Measurements from ENCODE around the gene SENP6.
"Not testable (repeated sequence)": the region's sequence is repeated elsewhere in the genome, so short reads cannot be mapped to it uniquely, and the experiment has no call there.

Gene SENP6

DNA sequence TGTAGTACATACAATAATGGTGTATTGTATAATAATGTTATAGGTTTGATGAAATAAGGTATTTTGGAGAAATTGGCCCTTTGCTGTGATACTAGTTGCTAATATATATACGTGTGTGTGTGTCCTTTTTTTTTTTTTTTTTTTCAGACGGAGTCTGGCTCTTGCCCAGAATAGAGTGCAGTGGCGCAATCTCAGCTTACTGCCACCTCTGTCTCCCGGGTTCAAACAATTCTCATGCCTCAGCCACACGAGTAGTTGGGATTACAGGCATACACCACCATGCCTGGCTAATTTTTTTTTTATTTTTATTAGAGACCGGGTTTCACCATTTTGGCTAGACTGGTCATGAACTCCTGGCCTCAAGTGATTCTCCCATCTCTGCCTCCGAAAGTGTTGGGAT, 23.3 kb downstream of the SENP6 start:
- H3K36me3 ChIP-seq (ENCODE audit: control insufficient read depth, insufficient read depth, low read length): no peaks in the 10 kb centered on the region
- TF ChIP-seq, protein P1, sequence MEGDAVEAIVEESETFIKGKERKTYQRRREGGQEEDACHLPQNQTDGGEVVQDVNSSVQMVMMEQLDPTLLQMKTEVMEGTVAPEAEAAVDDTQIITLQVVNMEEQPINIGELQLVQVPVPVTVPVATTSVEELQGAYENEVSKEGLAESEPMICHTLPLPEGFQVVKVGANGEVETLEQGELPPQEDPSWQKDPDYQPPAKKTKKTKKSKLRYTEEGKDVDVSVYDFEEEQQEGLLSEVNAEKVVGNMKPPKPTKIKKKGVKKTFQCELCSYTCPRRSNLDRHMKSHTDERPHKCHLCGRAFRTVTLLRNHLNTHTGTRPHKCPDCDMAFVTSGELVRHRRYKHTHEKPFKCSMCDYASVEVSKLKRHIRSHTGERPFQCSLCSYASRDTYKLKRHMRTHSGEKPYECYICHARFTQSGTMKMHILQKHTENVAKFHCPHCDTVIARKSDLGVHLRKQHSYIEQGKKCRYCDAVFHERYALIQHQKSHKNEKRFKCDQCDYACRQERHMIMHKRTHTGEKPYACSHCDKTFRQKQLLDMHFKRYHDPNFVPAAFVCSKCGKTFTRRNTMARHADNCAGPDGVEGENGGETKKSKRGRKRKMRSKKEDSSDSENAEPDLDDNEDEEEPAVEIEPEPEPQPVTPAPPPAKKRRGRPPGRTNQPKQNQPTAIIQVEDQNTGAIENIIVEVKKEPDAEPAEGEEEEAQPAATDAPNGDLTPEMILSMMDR (IDR thresholded peaks at IDR 0.05; ENCODE audit: insufficient read depth, low read length, poor library complexity, severe bottlenecking): no peak
- no peaks in the 10 kb centered on the region for H3K27me3 ChIP-seq (replicated peaks; ENCODE audit: control insufficient read depth, insufficient read depth, low read length)
- H3K4me3 ChIP-seq (replicated peaks; ENCODE audit: low read depth, low read length): no peak overlapping the region
- DNase-seq (ENCODE audit: extremely low read depth, insufficient read length): no peak

DNA sequence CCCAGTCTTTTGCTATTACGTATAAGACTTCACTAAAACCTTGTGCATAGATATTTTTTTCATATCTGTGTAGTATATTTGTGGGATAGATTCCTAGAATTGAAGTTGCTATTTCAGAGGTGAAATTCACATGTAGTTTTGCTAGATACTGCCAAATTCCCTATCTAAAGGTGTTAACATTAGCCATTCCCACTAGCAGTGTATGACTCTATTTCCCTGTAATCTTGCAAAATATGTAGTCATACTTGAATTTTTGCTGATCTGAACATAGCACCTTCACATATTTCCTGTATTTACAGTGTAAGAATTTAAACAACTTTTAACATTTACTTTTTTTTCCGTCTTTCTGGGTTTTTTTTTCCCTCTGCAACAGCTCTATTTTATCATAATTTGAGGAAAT, 24.9 kb downstream of the SENP6 start:
- H3K4me3 ChIP-seq (replicated peaks; ENCODE audit: low read depth, low read length): no peak overlapping the region
- H3K27me3 ChIP-seq (replicated peaks; ENCODE audit: control insufficient read depth, insufficient read depth, low read length): no peaks in the 10 kb centered on the region
- no peaks in the 10 kb centered on the region; the same call in 1 of the 2 replicates for H3K36me3 ChIP-seq (ENCODE audit: control insufficient read depth, insufficient read depth, low read length)
- no peak for DNase-seq (ENCODE audit: extremely low read depth, insufficient read length)
- TF ChIP-seq, protein P1 (IDR thresholded peaks at IDR 0.05; ENCODE audit: insufficient read depth, low read length, poor library complexity, severe bottlenecking): no peak

DNA sequence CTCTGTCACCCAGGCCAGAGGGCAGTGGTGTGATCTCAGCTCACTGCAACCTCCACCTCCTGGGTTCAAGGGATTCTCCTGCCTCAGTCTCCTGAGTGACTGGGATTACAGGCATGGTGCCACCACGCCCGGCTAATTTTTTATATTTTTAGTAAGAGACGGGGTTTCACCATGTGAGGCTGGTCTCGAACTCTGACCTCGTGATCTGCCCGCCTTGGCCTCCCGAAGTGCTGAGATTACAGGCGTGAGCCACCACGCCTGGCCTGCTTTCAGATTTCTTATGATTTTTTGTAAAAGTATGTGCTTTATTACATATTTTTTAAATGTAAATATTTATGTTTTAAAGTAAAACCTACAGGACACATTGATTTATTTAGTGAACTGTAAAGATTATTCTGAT, 26.0 kb downstream of the SENP6 start:
- H3K36me3 ChIP-seq (ENCODE audit: control insufficient read depth, insufficient read depth, low read length); DNase-seq (ENCODE audit: extremely low read depth, insufficient read length): not testable (repeated sequence)

DNA sequence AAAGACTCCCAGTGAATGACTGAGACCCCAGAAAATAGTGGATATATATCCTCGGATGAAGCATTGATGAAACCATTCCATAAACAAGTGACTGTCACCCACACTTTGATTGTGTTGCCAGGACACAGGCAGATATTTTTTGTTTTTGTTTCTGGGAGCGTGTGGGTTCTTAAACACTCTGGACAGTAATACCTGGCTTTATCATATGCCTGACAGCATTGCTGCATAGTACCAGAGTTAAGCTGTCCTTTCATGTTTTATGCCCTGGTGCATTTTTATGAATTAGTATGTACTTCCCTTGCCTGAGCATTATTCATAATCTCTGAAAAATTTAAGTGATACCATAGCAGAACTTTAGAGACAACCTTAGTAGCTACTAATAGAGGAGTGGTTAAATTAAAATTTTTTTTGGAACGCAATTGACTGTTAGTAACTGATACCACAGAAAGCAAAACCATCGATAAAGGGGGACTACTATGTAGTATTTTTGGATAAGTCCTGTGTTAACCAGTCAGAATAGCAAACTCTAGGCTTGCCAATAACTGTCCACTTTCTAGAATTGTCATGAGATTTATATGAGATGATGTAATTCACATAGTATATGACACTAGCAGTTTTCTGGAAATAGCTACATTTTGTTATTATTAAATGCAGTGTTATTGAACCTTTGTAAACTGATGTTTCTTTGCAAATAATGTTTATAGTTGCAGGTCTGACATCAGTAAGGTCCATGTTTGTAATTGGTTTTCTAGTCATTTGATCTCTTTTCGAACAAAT, 30.4 kb downstream of the SENP6 start:
- TF ChIP-seq, protein P1 (IDR thresholded peaks at IDR 0.05; ENCODE audit: insufficient read depth, low read length, poor library complexity, severe bottlenecking): no peak

More for the DNA sequence above, 26.0 kb downstream of the SENP6 start:
- H3K4me3 ChIP-seq (replicated peaks; ENCODE audit: low read depth, low read length); H3K27me3 ChIP-seq (replicated peaks; ENCODE audit: control insufficient read depth, insufficient read depth, low read length): not testable (repeated sequence)

DNA sequence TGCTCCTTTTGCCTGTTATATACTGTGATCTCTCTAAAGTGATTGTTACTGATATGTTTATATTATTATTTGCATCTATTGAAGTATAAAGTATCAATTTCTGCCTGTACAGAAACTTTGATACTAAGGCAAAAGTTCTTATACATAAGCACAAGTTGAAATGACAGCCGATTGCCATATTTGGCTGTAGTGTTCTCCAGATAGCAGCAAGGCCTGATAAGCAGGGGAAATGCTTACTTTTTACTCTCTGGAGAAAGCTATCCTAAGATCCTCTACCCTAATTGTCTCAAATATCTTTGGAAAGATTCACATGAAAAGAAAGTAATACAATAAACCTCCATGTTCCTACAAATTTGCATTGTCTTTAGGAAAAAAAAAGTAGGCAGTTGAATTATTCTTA, 31.4 kb downstream of the SENP6 start:
- no peaks in the 10 kb centered on the region; the same call in 1 of the 2 replicates for H3K36me3 ChIP-seq (ENCODE audit: control insufficient read depth, insufficient read depth, low read length)
- TF ChIP-seq, protein P1 (IDR thresholded peaks at IDR 0.05; ENCODE audit: insufficient read depth, low read length, poor library complexity, severe bottlenecking): no peak

More for the DNA sequence above, 30.4 kb downstream of the SENP6 start:
- no peaks in the 10 kb centered on the region for H3K27me3 ChIP-seq (replicated peaks; ENCODE audit: control insufficient read depth, insufficient read depth, low read length)
- no peaks in the 10 kb centered on the region; the same call in 1 of the 2 replicates for H3K36me3 ChIP-seq (ENCODE audit: control insufficient read depth, insufficient read depth, low read length)
- no peak for DNase-seq (ENCODE audit: extremely low read depth, insufficient read length)
- H3K4me3 ChIP-seq (replicated peaks; ENCODE audit: low read depth, low read length): no peak overlapping the region

DNA sequence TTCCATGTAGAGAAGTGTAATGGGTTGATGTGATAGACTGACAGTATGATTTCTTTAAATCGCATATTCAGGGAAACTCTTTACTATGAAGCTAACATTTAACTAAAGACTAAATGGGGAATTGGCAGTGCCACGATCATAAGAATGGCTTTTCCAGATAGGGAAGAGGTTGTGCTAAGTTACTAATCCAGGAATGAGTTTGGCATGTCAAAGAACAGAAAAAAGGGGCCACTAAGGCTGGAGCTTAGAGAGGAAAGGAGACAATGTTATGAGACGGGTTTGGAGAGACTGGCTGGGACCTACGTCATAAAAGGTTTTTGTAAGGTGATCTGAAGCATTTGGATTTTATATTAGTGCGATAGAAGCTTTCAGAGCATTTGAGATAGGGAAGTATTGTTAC, 40.6 kb downstream of the SENP6 start:
- DNase-seq (ENCODE audit: extremely low read depth, insufficient read length): no peak
- Histone ChIP-seq H3K36me3 (ENCODE audit: control insufficient read depth, insufficient read depth, low read length) (peaks cover 5% of the 10 kb centered on the region), H3K27me3 (replicated peaks; ENCODE audit: control insufficient read depth, insufficient read depth, low read length) (no peaks in the 10 kb centered on the region), H3K4me3 (replicated peaks; ENCODE audit: low read depth, low read length) (no peak overlapping the region)
- TF ChIP-seq, protein P1 (IDR thresholded peaks at IDR 0.05; ENCODE audit: insufficient read depth, low read length, poor library complexity, severe bottlenecking): no peak

More for the DNA sequence above, 31.4 kb downstream of the SENP6 start:
- H3K27me3 ChIP-seq (replicated peaks; ENCODE audit: control insufficient read depth, insufficient read depth, low read length): no peaks in the 10 kb centered on the region
- H3K4me3 ChIP-seq (replicated peaks; ENCODE audit: low read depth, low read length): no peak overlapping the region
- no peak for DNase-seq (ENCODE audit: extremely low read depth, insufficient read length)
